ENCODE results near the gene FHAD1.

DNA sequence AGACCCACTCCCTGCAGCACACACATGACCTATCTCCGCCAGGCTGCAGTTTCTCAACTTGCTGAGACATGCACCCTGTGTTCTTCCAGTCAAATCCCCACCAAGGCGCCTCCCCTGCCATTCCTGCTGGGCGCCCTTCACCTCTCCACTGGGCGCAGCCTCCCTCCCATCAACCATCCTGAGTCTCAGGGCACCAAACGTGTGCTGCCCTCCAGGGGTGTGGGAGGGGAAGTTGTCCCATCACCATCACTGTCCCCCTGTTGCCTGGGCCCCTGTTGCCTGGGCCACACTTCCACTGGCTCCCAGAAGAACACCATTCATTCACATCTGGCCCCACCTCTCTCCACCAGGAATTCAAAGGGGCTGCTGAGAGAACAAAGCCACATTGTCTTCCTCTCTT is 117.7 kb downstream of the FHAD1 start:
- no peak for TF ChIP-seq POLR2AphosphoS5 (IDR thresholded peaks at IDR 0.05; ENCODE audit: low read length)
- no peak for TF ChIP-seq YY1 (IDR thresholded peaks at IDR 0.05; ENCODE audit: low read depth, low read length)
- TF ChIP-seq, protein P1, sequence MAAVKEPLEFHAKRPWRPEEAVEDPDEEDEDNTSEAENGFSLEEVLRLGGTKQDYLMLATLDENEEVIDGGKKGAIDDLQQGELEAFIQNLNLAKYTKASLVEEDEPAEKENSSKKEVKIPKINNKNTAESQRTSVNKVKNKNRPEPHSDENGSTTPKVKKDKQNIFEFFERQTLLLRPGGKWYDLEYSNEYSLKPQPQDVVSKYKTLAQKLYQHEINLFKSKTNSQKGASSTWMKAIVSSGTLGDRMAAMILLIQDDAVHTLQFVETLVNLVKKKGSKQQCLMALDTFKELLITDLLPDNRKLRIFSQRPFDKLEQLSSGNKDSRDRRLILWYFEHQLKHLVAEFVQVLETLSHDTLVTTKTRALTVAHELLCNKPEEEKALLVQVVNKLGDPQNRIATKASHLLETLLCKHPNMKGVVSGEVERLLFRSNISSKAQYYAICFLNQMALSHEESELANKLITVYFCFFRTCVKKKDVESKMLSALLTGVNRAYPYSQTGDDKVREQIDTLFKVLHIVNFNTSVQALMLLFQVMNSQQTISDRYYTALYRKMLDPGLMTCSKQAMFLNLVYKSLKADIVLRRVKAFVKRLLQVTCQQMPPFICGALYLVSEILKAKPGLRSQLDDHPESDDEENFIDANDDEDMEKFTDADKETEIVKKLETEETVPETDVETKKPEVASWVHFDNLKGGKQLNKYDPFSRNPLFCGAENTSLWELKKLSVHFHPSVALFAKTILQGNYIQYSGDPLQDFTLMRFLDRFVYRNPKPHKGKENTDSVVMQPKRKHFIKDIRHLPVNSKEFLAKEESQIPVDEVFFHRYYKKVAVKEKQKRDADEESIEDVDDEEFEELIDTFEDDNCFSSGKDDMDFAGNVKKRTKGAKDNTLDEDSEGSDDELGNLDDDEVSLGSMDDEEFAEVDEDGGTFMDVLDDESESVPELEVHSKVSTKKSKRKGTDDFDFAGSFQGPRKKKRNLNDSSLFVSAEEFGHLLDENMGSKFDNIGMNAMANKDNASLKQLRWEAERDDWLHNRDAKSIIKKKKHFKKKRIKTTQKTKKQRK (IDR thresholded peaks at IDR 0.05; ENCODE audit: low read depth, low read length), result no peak
- no peak for TF ChIP-seq NFIC (IDR thresholded peaks at IDR 0.05; ENCODE audit: low read depth, low read length)
